IMR-90 (cell line): ENCODE results near the gene MFAP3. TPM values are rescaled to one million over a fixed set of nuclear protein-coding genes. Genes with fewer than 3 reads are reported as not detected.

ENCODE experiments used
- ATAC-seq: fragments of 200-7000 bp; cut with Tn5 transposase; 2 replicates; pipeline ENCODE4 v1.9.1; 2020; ENCODE audit warnings: low read depth, mild to moderate bottlenecking, moderate library complexity
- BruUV-seq: library from RNA; stranded (reverse); fragments of 400-500 nt; replicated peaks from 2 replicates; lab custom pipeline; 2021; lab: Mats Ljungman, UMichigan
- CTCF ChIA-PET: fragments of 300-600 bp; formaldehyde crosslinking; extraction: SDS; loops from one replicate; lab custom pipeline; 2021; ENCODE audit warnings: antibody characterized with exemption; lab: Yijun Ruan, JAX
- POLR2A ChIA-PET: fragments of 300-600 bp; sonication (Branson Sonifier 250); formaldehyde crosslinking; loops from one replicate; lab custom pipeline; 2022; ENCODE audit warnings: antibody characterized with exemption; ENCODE audit not compliant: unreplicated experiment; lab: Charles Lee
- DNase-seq: peaks from one replicate; pipeline ENCODE4 v3.0.0; 2013
- H2AFZ ChIP-seq: replicated peaks from 2 replicates; pipeline ENCODE3; 2013; ENCODE audit warnings: low read length, mild to moderate bottlenecking; ENCODE audit not compliant: poor library complexity
- H2AK5ac ChIP-seq: 2 replicates; pipeline ENCODE4 v1.6.1; 2013; ENCODE audit warnings: low read depth, low read length, inconsistent platforms
- H2AK9ac ChIP-seq: replicated peaks from 2 replicates; pipeline ENCODE3; 2013; ENCODE audit warnings: mild to moderate bottlenecking, low read depth, low read length, moderate library complexity; ENCODE audit not compliant: poor library complexity
- H2BK120ac ChIP-seq: 2 replicates; pipeline ENCODE4 v1.6.1; 2013; ENCODE audit warnings: low read depth, low read length, inconsistent platforms
- H2BK15ac ChIP-seq: 3 replicates; pipeline ENCODE4 v1.6.1; 2013; ENCODE audit warnings: low read depth, low read length, inconsistent platforms
- H2BK20ac ChIP-seq: 2 replicates; pipeline ENCODE4 v1.6.1; 2013; ENCODE audit warnings: low read depth, mild to moderate bottlenecking, inconsistent platforms, low read length, moderate library complexity
- H2BK5ac ChIP-seq: 2 replicates; pipeline ENCODE4 v1.6.1; 2013; ENCODE audit warnings: mild to moderate bottlenecking, low read depth, low read length, inconsistent platforms; ENCODE audit not compliant: poor library complexity, severe bottlenecking
- H3K14ac ChIP-seq: replicated peaks from 2 replicates; pipeline ENCODE4 v1.6.1; 2013; ENCODE audit warnings: low read depth, low read length, inconsistent platforms
- H3K18ac ChIP-seq: 2 replicates; pipeline ENCODE4 v1.6.1; 2013; ENCODE audit warnings: low read depth, low read length, control low read depth
- H3K23ac ChIP-seq: 2 replicates; pipeline ENCODE4 v1.6.1; 2013; ENCODE audit warnings: low read depth, low read length, inconsistent platforms
- H3K27ac ChIP-seq: 2 replicates; pipeline ENCODE4 v1.5.1; 2013; ENCODE audit warnings: mild to moderate bottlenecking, control low read depth, low read length; ENCODE audit not compliant: insufficient read depth
- H3K27me3 ChIP-seq: 2 replicates; pipeline ENCODE4 v1.6.1; 2013; ENCODE audit warnings: low read length; ENCODE audit not compliant: control insufficient read depth, insufficient read depth
- H3K36me3 ChIP-seq: 2 replicates; pipeline ENCODE4 v1.6.1; 2013; ENCODE audit warnings: low read length, mixed read lengths; ENCODE audit not compliant: control insufficient read depth, insufficient read depth
- H3K4ac ChIP-seq: 2 replicates; pipeline ENCODE4 v1.6.1; 2013; ENCODE audit warnings: low read depth, low read length, inconsistent platforms
- H3K4me1 ChIP-seq: 2 replicates; pipeline ENCODE4 v1.6.1; 2013; ENCODE audit warnings: low read length, mixed read lengths; ENCODE audit not compliant: control insufficient read depth, insufficient read depth
- H3K4me2 ChIP-seq: 2 replicates; pipeline ENCODE4 v1.6.1; 2013; ENCODE audit warnings: low read depth, mild to moderate bottlenecking, control low read depth, low read length, moderate library complexity
- H3K4me3 ChIP-seq: 2 replicates; pipeline ENCODE4 v1.5.1; 2013; ENCODE audit warnings: low read depth, mild to moderate bottlenecking, control low read depth, low read length, moderate library complexity; ENCODE audit not compliant: insufficient read depth
- H3K56ac ChIP-seq: 2 replicates; pipeline ENCODE4 v1.6.1; 2013; ENCODE audit warnings: low read length, inconsistent platforms; ENCODE audit not compliant: insufficient read depth; ENCODE audit errors: extremely low read depth
- H3K79me1 ChIP-seq, 2 experiments: 2 replicates each; pipeline ENCODE4 v1.6.1; 2013; ENCODE audit warnings: low read length in 2 of 2, inconsistent platforms in 1 of 2, low read depth in 1 of 2
- H3K9ac ChIP-seq: 2 replicates; pipeline ENCODE4 v1.6.1; 2013; ENCODE audit warnings: low read depth, low read length, control low read depth
- H3K9me1 ChIP-seq: 2 replicates; pipeline ENCODE4 v1.6.1; 2013; ENCODE audit warnings: low read length, inconsistent platforms; ENCODE audit not compliant: insufficient read depth
- H3K9me3 ChIP-seq: 2 replicates; pipeline ENCODE4 v1.6.1; 2013; ENCODE audit warnings: low read length; ENCODE audit not compliant: control insufficient read depth, insufficient read depth
- H4K20me1 ChIP-seq: 2 replicates; pipeline ENCODE4 v1.6.1; 2013; ENCODE audit warnings: low read length, inconsistent platforms; ENCODE audit not compliant: insufficient read depth
- H4K5ac ChIP-seq: 2 replicates; pipeline ENCODE4 v1.6.1; 2013; ENCODE audit warnings: mild to moderate bottlenecking, low read depth, low read length, control low read depth
- H4K8ac ChIP-seq, 2 experiments: 2 replicates each; pipeline ENCODE4 v1.6.1; 2013; ENCODE audit warnings: low read depth in 2 of 2, low read length in 2 of 2, control low read depth in 1 of 2, inconsistent platforms in 1 of 2
- H4K91ac ChIP-seq: 2 replicates; pipeline ENCODE4 v1.6.1; 2013; ENCODE audit warnings: low read depth, low read length, inconsistent platforms; ENCODE audit not compliant: insufficient read depth
- BHLHE40 ChIP-seq: fragments of 150-350 bp; IDR thresholded peaks from 2 replicates; pipeline ENCODE4 v1.6.1; 2016; ENCODE audit warnings: mild to moderate bottlenecking, low read depth, low read length
- CEBPB ChIP-seq: IDR thresholded peaks from 2 replicates; pipeline ENCODE4 v1.6.1; 2012; ENCODE audit warnings: low read depth, low read length, improper control_type of control experiment
- CHD1 ChIP-seq: IDR thresholded peaks from 2 replicates; pipeline ENCODE4 v1.6.1; 2012; ENCODE audit warnings: low read depth, low read length, improper control_type of control experiment
- CTCF ChIP-seq: conservative IDR thresholded peaks from 2 replicates; pipeline ENCODE4 v1.5.1; 2012; ENCODE audit warnings: mild to moderate bottlenecking, low read depth, low read length, improper control_type of control experiment
- ELK1 ChIP-seq: fragments of 150-350 bp; IDR thresholded peaks from 2 replicates; pipeline ENCODE4 v1.6.1; 2016; ENCODE audit warnings: low read depth, mild to moderate bottlenecking, low read length, moderate library complexity, borderline replicate concordance
- FOS ChIP-seq: fragments of 150-350 bp; IDR thresholded peaks from 2 replicates; pipeline ENCODE4 v1.6.1; 2016; ENCODE audit warnings: low read depth, low read length
- MAFK ChIP-seq: IDR thresholded peaks from 2 replicates; pipeline ENCODE4 v1.6.1; 2012; ENCODE audit warnings: low read depth, low read length, improper control_type of control experiment
- MAZ ChIP-seq: IDR thresholded peaks from 2 replicates; pipeline ENCODE4 v1.6.1; 2012; ENCODE audit warnings: low read depth, mild to moderate bottlenecking, low read length, improper control_type of control experiment, moderate library complexity, borderline replicate concordance
- MXI1 ChIP-seq: IDR thresholded peaks from 2 replicates; pipeline ENCODE4 v1.6.1; 2012; ENCODE audit warnings: low read depth, mild to moderate bottlenecking, low read length, moderate library complexity, borderline replicate concordance
- NFE2L2 ChIP-seq: fragments of 150-350 bp; IDR thresholded peaks from 2 replicates; pipeline ENCODE4 v1.6.1; 2016; ENCODE audit warnings: low read depth, mild to moderate bottlenecking, low read length
- POLR2A ChIP-seq: IDR thresholded peaks from 2 replicates; pipeline ENCODE4 v1.6.1; 2012; ENCODE audit warnings: mild to moderate bottlenecking, low read depth, low read length
- RAD21 ChIP-seq: IDR thresholded peaks from 2 replicates; pipeline ENCODE4 v1.6.1; 2012; ENCODE audit warnings: low read length, improper control_type of control experiment
- RCOR1 ChIP-seq: IDR thresholded peaks from 2 replicates; pipeline ENCODE4 v1.6.1; 2012; ENCODE audit warnings: mild to moderate bottlenecking, low read length, improper control_type of control experiment; ENCODE audit not compliant: insufficient replicate concordance
- RFX5 ChIP-seq: IDR thresholded peaks from 2 replicates; pipeline ENCODE4 v1.8.0; 2012; ENCODE audit warnings: low read depth, mild to moderate bottlenecking, low read length, moderate library complexity
- SMC3 ChIP-seq: fragments of 150-350 bp; IDR thresholded peaks from 2 replicates; pipeline ENCODE4 v1.6.1; 2016; ENCODE audit warnings: low read depth, mild to moderate bottlenecking, antibody characterized with exemption, low read length, moderate library complexity
- USF2 ChIP-seq: fragments of 150-350 bp; IDR thresholded peaks from 2 replicates; pipeline ENCODE4 v1.6.1; 2017; ENCODE audit warnings: mild to moderate bottlenecking, antibody characterized with exemption, low read length, low read depth
- WGBS, 2 experiments: methylation state at CpG; one replicate each; pipeline versions ENCODE4 v1.1.5 to v1.1.7; 2013; ENCODE audit warnings: missing lambda C conversion rate in 2 of 2; ENCODE audit not compliant: insufficient read length in 1 of 2; ENCODE audit errors: extremely low coverage in 2 of 2; 5-methylcytosine and 5-hydroxymethylcytosine counted together
- dilution Hi-C: fragments of 300-500 bp; cut with HindIII; formaldehyde crosslinking; loops from one replicate; pipeline ENCODE4 v1.14.3; 2018; ENCODE audit warnings: low sequenced_read_pairs; ENCODE audit not compliant: unreplicated experiment
- in situ Hi-C: fragments of 300-500 bp; cut with MboI; formaldehyde crosslinking; loops from 3 replicates; pipeline ENCODE4 v1.14.3; 2019; ENCODE audit warnings: low sequenced_read_pairs, inconsistent platforms, mixed read lengths
- intact Hi-C: fragments of 100-400 bp; cut with micrococcal nuclease; formaldehyde crosslinking; loops from 2 replicates; pipeline ENCODE4 v1.10.0; 2022
- polyA plus RNA-seq, 3 experiments: library from polyadenylated mRNA; depleted of rRNA; stranded (reverse); fragments of >200 nt; gene quantifications; 2 replicates each; pipeline ENCODE4 v1.2.3, GENCODE V29; 2012; ENCODE audit warnings: low replicate concordance in 1 of 3
- total RNA-seq: library from RNA; depleted of rRNA; stranded (reverse); fragments of >200 nt; gene quantifications from 2 replicates; pipeline ENCODE4 v1.2.3, GENCODE V29; 2012

Gene MFAP3
- total and polyA plus RNA-seq, 2 of the 4 experiments (the other 2 are of a cell fraction), result 15.2 to 67.0 TPM

- no peaks in the 10 kb centered on the region for H3K27me3 ChIP-seq
- H2AK5ac ChIP-seq, result no peak overlapping the region
- H3K4ac ChIP-seq, result no peak overlapping the region
- BruUV-seq, result no TSS peak
- dilution Hi-C loops (no loop called here), intact Hi-C loops (loop anchor here (5.0 kb wide), 1 partner anchor 39 kb away; the partner anchor contains the start of genes FAM114A2 and MFAP3), in situ Hi-C loops (no loop called here)
- no peak for DNase-seq
- no peak overlapping the region for H2AK9ac ChIP-seq
- no peak overlapping the region for H3K4me2 ChIP-seq
- TF ChIP-seq CEBPB (no peak), RCOR1 (no peak), CHD1 (no peak), POLR2A (no peak), CTCF (no peak), RAD21 (no peak), MXI1 (no peak), FOS (no peak), MAFK (no peak), RFX5 (no peak), MAZ (no peak), NFE2L2 (no peak), USF2 (no peak), SMC3 (no peak), BHLHE40 (no peak), ELK1 (no peak)
- H3K4me3 ChIP-seq, result no peak overlapping the region
- no peak overlapping the region for H3K27ac ChIP-seq
- no peaks in the 10 kb centered on the region for H3K4me1 ChIP-seq
- H2AFZ ChIP-seq, result no peak overlapping the region
- no peak overlapping the region for H2BK5ac ChIP-seq
- H3K79me1 ChIP-seq, result no peaks in the 10 kb centered on the region
- H2BK20ac ChIP-seq, result no peak overlapping the region
- no peaks in the 10 kb centered on the region for H4K20me1 ChIP-seq
- WGBS, 2 experiments, result no CpG with 5 or more reads among the region's 1 CpG
- no peak overlapping the region for H2BK15ac ChIP-seq
- no peak overlapping the region for H3K56ac ChIP-seq
- no peak overlapping the region for H3K18ac ChIP-seq
- no peaks in the 10 kb centered on the region for H3K9me1 ChIP-seq
- no peak overlapping the region for H2BK120ac ChIP-seq
- H3K14ac ChIP-seq, result no peak overlapping the region
- H4K8ac ChIP-seq, result no peak overlapping the region
- 0 out of 2 replicates have a peak, but pooled peaks cover 2% of the 10 kb centered on the region for H3K36me3 ChIP-seq
- no peaks in the 10 kb centered on the region for H3K9me3 ChIP-seq
- ChIA-PET POLR2A (no interaction called here), CTCF (no interaction called here)
- no peak for ATAC-seq
- no peak overlapping the region for H3K9ac ChIP-seq
- H3K23ac ChIP-seq, result no peak overlapping the region
- no peak overlapping the region for H4K91ac ChIP-seq
- no peak overlapping the region for H4K5ac ChIP-seq
Observed at GRCh38 chr5:153998768-153999167, 40.0 kb upstream of the MFAP3 start.
